Panc1 (cell line): Measurements from ENCODE around the gene ZNF691.

Source experiments
- POLR2AphosphoS5 ChIP-seq: IDR thresholded peaks from 2 replicates; pipeline ENCODE4 v1.6.1; 2012; ENCODE audit warnings: mild to moderate bottlenecking, low read depth, low read length, moderate library complexity
- SIN3A ChIP-seq: IDR thresholded peaks from 2 replicates; pipeline ENCODE4 v1.6.1; 2012; ENCODE audit warnings: low read depth, mild to moderate bottlenecking, low read length, moderate library complexity, borderline replicate concordance; ENCODE audit not compliant: insufficient read depth
- TF ChIP-seq, protein P1 (sequence below): fragments of 450-650 bp; IDR thresholded peaks from 2 replicates; pipeline ENCODE4 v1.5.1; 2017; ENCODE audit warnings: mild to moderate bottlenecking
- TF ChIP-seq, protein P2 (sequence below), 2 experiments: IDR thresholded peaks; 2 replicates each; pipeline ENCODE4 v1.6.1; 2011 to 2012; ENCODE audit warnings: low read depth in 2 of 2, control low read depth in 1 of 2, low read length in 1 of 2, mild to moderate bottlenecking in 1 of 2, moderate library complexity in 1 of 2; ENCODE audit not compliant: insufficient read depth in 1 of 2

DNA sequence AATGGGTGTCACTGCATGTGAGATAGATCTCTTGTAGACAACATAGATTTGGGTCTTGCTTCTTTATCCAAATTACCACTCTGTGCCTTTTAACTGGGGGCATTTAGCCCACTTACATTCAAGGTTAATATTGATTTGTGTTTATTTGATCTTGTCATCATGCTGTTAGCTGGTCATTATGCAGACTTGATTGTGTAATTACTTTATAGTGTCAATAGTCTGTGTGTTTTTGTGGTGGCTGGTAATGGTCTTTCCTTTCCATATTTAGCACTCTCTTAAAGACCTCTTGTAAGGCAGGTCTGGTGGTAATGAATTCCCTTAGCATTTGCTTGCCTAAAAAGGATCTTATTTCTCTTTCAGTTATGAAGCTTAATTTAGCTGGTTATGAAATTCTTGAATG, 29.6 kb downstream of the ZNF691 start:
- TF ChIP-seq, protein P1, sequence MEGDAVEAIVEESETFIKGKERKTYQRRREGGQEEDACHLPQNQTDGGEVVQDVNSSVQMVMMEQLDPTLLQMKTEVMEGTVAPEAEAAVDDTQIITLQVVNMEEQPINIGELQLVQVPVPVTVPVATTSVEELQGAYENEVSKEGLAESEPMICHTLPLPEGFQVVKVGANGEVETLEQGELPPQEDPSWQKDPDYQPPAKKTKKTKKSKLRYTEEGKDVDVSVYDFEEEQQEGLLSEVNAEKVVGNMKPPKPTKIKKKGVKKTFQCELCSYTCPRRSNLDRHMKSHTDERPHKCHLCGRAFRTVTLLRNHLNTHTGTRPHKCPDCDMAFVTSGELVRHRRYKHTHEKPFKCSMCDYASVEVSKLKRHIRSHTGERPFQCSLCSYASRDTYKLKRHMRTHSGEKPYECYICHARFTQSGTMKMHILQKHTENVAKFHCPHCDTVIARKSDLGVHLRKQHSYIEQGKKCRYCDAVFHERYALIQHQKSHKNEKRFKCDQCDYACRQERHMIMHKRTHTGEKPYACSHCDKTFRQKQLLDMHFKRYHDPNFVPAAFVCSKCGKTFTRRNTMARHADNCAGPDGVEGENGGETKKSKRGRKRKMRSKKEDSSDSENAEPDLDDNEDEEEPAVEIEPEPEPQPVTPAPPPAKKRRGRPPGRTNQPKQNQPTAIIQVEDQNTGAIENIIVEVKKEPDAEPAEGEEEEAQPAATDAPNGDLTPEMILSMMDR: no peak
- TF ChIP-seq SIN3A (no peak), POLR2AphosphoS5 (no peak)
- TF ChIP-seq, protein P2, sequence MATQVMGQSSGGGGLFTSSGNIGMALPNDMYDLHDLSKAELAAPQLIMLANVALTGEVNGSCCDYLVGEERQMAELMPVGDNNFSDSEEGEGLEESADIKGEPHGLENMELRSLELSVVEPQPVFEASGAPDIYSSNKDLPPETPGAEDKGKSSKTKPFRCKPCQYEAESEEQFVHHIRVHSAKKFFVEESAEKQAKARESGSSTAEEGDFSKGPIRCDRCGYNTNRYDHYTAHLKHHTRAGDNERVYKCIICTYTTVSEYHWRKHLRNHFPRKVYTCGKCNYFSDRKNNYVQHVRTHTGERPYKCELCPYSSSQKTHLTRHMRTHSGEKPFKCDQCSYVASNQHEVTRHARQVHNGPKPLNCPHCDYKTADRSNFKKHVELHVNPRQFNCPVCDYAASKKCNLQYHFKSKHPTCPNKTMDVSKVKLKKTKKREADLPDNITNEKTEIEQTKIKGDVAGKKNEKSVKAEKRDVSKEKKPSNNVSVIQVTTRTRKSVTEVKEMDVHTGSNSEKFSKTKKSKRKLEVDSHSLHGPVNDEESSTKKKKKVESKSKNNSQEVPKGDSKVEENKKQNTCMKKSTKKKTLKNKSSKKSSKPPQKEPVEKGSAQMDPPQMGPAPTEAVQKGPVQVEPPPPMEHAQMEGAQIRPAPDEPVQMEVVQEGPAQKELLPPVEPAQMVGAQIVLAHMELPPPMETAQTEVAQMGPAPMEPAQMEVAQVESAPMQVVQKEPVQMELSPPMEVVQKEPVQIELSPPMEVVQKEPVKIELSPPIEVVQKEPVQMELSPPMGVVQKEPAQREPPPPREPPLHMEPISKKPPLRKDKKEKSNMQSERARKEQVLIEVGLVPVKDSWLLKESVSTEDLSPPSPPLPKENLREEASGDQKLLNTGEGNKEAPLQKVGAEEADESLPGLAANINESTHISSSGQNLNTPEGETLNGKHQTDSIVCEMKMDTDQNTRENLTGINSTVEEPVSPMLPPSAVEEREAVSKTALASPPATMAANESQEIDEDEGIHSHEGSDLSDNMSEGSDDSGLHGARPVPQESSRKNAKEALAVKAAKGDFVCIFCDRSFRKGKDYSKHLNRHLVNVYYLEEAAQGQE (IDR thresholded peaks at IDR 0.05; ENCODE audit: insufficient read depth in 1 of 2, low read depth in 2 of 2, low read length in 1 of 2): no peak
